BE2C (cell line): ENCODE data around the gene SLC7A10.
"Not testable (repeated sequence)": the region's sequence is repeated elsewhere in the genome, so short reads cannot be mapped to it uniquely, and the experiment has no call there.

Source experiments
- DNase-seq: peaks from one replicate; pipeline ENCODE4 v3.0.0-alpha.2; 2020
- H3K27me3 ChIP-seq: fragments of 250-450 bp; sonication (Bioruptor Pico); 2 replicates; pipeline ENCODE4 v1.5.1; 2020; ENCODE audit warnings: mild to moderate bottlenecking
- H3K36me3 ChIP-seq: fragments of 250-450 bp; sonication (Bioruptor Pico); 2 replicates; pipeline ENCODE4 v1.5.1; 2020; ENCODE audit warnings: mild to moderate bottlenecking
- H3K4me1 ChIP-seq: fragments of 250-450 bp; sonication (Bioruptor Pico); 2 replicates; pipeline ENCODE4 v1.5.1; 2020
- H3K4me3 ChIP-seq: 2 replicates; pipeline ENCODE4 v1.5.1; 2011; ENCODE audit warnings: low read depth, low read length
- H3K9me3 ChIP-seq: fragments of 250-450 bp; sonication (Bioruptor Pico); 2 replicates; pipeline ENCODE4 v1.5.1; 2020
- TF ChIP-seq, protein P1 (sequence below): IDR thresholded peaks from 2 replicates; pipeline ENCODE4 v1.5.1; 2012; ENCODE audit warnings: mild to moderate bottlenecking, low read depth, low read length

The SLC7A10 gene

DNA sequence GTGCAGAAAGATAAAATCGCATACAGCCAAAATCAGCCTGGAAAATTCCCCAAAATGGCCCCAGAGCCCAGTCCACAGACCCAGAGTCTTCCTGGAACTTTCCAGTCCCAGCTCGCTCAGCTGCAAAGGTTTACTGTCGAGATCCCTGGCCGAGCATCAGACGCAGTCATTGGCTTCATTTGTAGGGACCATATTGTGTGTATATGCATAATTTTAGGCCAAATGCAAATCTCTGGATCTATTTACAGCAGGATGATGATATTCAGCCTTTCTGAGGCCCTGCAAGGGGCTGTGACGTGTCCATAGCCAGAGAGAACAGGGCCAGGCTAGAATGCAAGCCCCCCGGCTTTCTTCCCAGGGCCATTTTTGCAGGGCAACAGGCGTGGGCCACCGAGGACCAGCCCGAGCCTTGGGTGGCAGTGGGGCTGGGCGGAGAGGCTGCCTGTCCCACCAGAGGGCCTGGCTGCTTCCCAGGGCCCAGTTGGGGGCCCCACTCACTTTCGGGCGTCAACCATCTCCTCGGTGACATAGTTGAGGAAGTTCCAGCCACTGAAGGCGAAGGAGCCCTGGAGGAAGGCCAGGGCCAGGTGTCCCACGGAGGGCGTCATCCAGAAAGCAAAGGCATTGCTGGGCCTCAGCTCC is 13.7 kb downstream of the SLC7A10 start:
- Histone ChIP-seq H3K27me3 (no peaks in the 10 kb centered on the region), H3K4me3 (no peak overlapping the region)
- no peak for DNase-seq

DNA sequence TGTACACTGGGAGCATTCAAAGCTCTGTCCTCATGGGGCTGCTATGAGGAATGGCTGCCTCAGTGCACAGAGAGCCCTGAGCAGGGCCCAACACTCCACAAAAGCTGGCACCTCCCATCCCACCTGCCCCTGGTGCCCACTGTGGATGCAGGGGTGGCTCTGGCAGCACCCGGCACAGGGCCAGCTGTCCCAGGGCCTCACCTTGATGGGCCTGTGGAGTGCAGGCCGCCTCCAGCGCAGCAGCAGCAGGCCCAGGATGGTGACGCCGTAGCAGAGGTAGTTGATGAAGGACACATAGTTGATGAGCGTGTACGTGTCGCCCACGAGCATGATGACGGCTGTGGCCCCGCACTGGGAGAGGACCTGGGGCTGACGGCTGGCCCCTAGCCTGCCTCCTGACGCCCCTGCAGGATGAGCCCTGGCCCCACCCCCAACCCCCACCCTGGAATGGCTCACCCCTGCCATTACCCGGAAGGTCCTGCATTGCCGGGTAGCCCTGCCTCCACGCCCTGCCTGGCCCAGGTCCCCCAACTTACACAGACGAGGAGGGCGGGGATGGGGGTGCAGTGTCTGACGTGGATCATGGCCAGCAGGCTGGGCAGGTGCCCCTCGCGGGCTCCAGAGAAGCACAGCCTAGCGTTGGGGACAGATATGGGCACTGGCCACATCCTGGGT is 15.2 kb downstream of the SLC7A10 start:
- Histone ChIP-seq H3K4me3 (no peak overlapping the region), H3K9me3 (no peaks in the 10 kb centered on the region), H3K36me3 (peaks cover 12% of the 10 kb centered on the region), H3K4me1 (no peaks in the 10 kb centered on the region), H3K27me3 (no peaks in the 10 kb centered on the region)
- no peak for DNase-seq
- TF ChIP-seq, protein P1, sequence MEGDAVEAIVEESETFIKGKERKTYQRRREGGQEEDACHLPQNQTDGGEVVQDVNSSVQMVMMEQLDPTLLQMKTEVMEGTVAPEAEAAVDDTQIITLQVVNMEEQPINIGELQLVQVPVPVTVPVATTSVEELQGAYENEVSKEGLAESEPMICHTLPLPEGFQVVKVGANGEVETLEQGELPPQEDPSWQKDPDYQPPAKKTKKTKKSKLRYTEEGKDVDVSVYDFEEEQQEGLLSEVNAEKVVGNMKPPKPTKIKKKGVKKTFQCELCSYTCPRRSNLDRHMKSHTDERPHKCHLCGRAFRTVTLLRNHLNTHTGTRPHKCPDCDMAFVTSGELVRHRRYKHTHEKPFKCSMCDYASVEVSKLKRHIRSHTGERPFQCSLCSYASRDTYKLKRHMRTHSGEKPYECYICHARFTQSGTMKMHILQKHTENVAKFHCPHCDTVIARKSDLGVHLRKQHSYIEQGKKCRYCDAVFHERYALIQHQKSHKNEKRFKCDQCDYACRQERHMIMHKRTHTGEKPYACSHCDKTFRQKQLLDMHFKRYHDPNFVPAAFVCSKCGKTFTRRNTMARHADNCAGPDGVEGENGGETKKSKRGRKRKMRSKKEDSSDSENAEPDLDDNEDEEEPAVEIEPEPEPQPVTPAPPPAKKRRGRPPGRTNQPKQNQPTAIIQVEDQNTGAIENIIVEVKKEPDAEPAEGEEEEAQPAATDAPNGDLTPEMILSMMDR = no peak

More for the DNA sequence above, 13.7 kb downstream of the SLC7A10 start:
- Histone ChIP-seq H3K4me1 (no peaks in the 10 kb centered on the region), H3K36me3 (peaks cover 4% of the 10 kb centered on the region; the same call in 1 of the 2 replicates), H3K9me3 (no peaks in the 10 kb centered on the region)
- TF ChIP-seq, protein P1 = no peak

DNA sequence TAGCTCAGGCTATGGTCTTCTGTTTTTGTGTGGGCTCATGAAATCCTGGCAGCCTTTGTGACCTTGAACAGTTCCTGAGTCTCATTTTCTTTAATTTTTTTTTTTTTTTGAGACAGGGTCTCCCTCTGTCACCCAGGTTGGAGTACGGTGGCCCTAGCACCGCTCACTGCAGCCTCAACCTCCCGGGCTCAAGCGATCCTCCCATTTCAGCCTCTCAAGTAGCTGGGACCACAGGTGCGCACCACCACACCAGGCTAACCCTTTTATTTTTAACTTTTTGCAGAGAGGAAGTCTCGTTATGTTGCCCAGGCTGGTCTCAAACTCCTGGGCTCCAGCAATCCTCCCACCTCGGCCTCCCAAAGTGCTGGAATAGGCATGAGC is 15.8 kb downstream of the SLC7A10 start:
- DNase-seq, H3K4me3 ChIP-seq, H3K4me1 ChIP-seq, H3K27me3 ChIP-seq, H3K9me3 ChIP-seq: not testable (repeated sequence)
- peaks cover 17% of the 10 kb centered on the region for H3K36me3 ChIP-seq

GRCh38 chr19:33208904-33209849 is 16.5 kb downstream of the SLC7A10 start:
- H3K36me3 ChIP-seq = peaks cover 22% of the 10 kb centered on the region
- no peaks in the 10 kb centered on the region for H3K9me3 ChIP-seq
- no peak for DNase-seq
- H3K4me1 ChIP-seq = no peaks in the 10 kb centered on the region
- TF ChIP-seq, protein P1 = no peak
- no peaks in the 10 kb centered on the region for H3K27me3 ChIP-seq
- H3K4me3 ChIP-seq = no peak overlapping the region

- no peaks in the 10 kb centered on the region for H3K4me1 ChIP-seq
Measured at GRCh38 chr19:33208371-33208895, 17.2 kb downstream of the SLC7A10 start.

GRCh38 chr19:33207903-33208302 is 17.7 kb downstream of the SLC7A10 start:
- TF ChIP-seq, protein P1 = no peak
- Histone ChIP-seq H3K4me3 (no peak overlapping the region), H3K4me1 (no peaks in the 10 kb centered on the region), H3K9me3 (no peaks in the 10 kb centered on the region), H3K27me3 (no peaks in the 10 kb centered on the region), H3K36me3 (peaks cover 31% of the 10 kb centered on the region)
- DNase-seq = no peak

More at GRCh38 chr19:33208371-33208895, 17.2 kb downstream of the SLC7A10 start:
- no peak for DNase-seq
- no peaks in the 10 kb centered on the region for H3K27me3 ChIP-seq
- no peak overlapping the region for H3K4me3 ChIP-seq
- H3K36me3 ChIP-seq = peaks cover 27% of the 10 kb centered on the region
- TF ChIP-seq, protein P1 = no peak
- no peaks in the 10 kb centered on the region for H3K9me3 ChIP-seq
